ENCODE data around the gene OR1L6.

OR1L6 gene, protein sequence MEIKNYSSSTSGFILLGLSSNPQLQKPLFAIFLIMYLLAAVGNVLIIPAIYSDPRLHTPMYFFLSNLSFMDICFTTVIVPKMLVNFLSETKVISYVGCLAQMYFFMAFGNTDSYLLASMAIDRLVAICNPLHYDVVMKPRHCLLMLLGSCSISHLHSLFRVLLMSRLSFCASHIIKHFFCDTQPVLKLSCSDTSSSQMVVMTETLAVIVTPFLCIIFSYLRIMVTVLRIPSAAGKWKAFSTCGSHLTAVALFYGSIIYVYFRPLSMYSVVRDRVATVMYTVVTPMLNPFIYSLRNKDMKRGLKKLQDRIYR

DNA sequence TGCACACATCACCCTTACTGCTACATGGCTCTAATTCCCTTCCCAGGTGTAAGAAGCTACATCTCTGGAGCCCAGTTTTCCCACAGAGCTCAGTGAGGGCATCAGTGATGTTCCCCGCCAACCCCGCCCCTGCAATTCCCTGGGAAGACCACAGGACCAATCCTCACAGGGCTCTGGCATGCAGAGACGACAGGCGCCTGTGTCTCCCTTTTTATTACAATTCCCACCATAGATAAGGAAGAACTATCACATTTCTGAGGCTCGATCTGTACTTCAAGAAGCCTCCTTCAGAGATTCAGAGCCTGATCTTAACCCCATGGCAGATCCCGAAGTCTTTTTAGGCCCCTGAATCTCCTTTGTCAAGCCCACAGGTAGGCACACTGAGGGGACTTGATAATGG lies at the start of gene OR1L6:
OR1L6 (plus strand) TSS at position 301 of the 400 bp plus-strand sequence. CDS start 7,545 bp downstream, outside the sequence.
- no peak within 1 kb of the TSS for H3K4me3 ChIP-seq

DNA sequence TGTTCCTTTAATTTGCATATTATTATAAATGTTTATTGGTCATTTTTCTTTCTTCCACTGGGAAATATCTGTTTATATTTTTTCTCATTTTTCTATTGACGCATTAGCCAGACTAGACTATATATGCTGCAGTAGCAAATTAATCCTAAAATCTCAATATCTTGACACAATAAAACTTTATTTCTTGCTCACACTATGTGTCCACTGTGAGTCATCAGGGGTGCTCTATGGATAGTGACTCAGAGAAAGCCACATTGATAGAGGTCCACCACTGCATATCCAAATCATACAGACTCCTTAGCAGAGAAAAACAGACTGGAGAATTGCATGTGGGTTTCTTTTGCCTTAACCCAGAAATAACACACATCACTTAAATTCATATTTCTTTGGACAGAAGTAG lies 46.4 kb upstream of the OR1L6 start:
- Histone ChIP-seq H3K27ac (no peak overlapping the region), H3K4me3 (no peak overlapping the region)

More for the DNA sequence above, at the start of gene OR1L6:
- H3K27ac ChIP-seq, result no peak within 1 kb of the TSS

DNA sequence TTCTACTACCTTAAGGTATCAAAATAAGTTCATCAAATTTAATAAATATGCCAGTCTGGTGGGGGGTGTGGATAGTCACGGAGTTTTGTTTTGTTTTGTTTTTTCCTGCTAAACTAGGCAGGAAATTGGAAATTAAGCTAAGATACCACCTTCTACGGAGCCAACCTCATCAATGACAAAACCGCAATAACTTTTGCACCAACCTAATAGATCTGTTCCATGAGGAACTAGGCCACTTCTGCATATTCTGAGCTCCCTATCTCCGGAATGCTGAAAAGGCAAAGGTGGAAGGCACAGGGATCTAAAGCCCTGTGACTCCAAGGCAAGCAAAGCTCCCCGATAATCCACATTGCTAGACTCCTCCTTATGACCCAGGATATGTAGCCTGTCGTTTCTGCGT lies 24.1 kb upstream of the OR1L6 start:
- no peak overlapping the region for H3K27ac ChIP-seq
- H3K4me3 ChIP-seq, result no peak overlapping the region

DNA sequence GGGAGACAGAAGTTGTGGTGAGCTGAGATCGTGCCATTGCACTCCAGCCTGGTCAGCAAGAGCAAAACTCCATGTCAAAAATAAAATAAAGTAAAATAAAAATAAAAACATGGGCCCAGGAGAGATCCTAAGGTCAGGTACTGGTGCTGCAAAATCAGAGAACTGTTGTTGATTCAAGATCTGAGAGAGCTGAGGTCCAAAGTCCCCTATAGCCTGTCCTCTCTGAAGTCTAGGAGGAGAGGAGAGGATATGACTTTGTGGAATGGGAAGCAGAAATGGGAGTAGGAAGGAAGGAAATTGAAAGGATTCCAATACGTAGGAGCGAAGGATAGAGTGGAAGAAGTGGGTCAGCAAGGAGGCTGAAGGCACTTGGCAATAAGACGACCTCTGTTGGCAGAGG lies 22.9 kb upstream of the OR1L6 start:
- no peak overlapping the region for H3K4me3 ChIP-seq

DNA sequence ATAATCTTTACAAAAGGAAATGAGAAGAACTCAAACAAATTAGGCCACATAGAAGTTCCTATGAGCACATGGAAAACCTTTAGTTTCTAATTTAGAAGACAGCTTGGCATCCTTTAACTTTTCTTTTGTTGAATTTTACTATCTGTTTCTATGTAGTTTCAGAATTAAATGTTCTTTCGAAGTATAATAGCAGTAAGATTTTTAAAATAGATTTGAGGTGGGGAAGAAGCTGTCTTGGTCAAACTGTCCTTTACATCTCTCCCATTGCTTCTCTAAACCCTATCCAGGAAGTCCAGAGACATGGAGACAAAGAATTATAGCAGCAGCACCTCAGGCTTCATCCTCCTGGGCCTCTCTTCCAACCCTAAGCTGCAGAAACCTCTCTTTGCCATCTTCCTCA lies 18.4 kb upstream of the OR1L6 start, which contains the start of gene OR1L4:
OR1L4 (plus strand) TSS at position 301 of the 400 bp plus-strand sequence; CDS start at position 301, 0 bp downstream.
- no peak within 1 kb of the TSS for H3K27ac ChIP-seq
- no peak within 1 kb of the TSS for H3K4me3 ChIP-seq

More for the DNA sequence above, 22.9 kb upstream of the OR1L6 start:
- no peak overlapping the region for H3K27ac ChIP-seq

DNA sequence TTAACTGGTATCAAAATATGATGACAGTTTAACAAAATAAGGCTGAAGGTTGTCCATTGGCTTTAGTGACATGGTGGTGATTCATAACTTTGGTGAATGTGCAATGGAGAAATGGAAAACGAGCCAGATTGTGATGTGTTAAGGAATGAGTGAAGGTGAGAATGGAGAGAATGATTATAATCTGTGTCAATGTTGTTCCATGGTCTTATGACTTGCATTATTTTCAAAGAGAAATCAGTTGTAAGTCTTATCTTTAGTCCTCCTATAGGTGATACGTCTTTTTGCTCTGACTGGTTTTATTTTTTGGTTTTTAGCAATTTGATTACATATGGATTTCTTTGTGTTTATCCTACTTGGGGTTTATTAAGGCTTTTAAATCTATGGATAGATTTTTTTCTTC lies 12.7 kb downstream of the OR1L6 start:
- H3K27ac ChIP-seq, result no peak overlapping the region
- H3K4me3 ChIP-seq, result no peak overlapping the region

DNA sequence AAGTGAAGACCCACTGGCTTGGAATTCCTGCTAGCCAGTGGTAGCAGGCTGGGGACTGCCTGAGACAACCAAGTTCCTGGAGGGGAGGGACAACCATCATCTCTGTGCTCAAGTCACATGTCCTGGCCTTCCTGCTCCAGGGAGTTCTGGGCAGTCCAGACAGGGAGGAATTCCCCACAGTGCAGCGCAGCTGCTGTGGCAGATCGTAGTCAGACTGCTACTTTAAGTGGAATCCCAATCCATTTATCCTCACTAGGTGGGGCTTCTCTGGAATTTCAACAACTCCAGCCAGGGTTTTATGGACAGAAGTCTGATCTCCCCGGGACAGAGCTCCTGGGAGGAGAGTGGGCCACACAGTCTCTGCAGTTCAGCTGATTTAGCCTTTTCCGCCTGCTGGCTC lies 25.7 kb downstream of the OR1L6 start:
- Histone ChIP-seq H3K4me3 (no peak overlapping the region), H3K27ac (no peak overlapping the region)

DNA sequence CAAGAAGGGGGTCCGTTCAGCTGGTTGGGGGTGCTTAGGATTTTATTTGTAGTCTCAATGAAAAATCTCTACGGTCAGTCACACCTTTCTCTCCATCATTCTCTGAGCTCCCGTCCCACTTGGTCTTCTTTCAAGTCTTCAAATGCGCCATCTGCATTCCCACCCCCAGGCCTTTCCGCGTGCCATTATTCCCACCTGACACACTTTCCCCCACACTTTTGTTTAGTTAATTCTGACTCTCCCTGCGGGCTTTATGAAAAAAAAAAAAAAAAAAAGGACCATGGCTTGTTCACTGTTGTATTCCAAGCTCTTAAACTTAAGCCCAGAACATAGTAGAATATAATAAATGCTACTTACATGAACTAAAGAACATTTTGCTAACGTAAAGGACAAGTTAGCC lies 34.9 kb downstream of the OR1L6 start:
- Histone ChIP-seq H3K27ac (no peak overlapping the region), H3K4me3 (no peak overlapping the region)

DNA sequence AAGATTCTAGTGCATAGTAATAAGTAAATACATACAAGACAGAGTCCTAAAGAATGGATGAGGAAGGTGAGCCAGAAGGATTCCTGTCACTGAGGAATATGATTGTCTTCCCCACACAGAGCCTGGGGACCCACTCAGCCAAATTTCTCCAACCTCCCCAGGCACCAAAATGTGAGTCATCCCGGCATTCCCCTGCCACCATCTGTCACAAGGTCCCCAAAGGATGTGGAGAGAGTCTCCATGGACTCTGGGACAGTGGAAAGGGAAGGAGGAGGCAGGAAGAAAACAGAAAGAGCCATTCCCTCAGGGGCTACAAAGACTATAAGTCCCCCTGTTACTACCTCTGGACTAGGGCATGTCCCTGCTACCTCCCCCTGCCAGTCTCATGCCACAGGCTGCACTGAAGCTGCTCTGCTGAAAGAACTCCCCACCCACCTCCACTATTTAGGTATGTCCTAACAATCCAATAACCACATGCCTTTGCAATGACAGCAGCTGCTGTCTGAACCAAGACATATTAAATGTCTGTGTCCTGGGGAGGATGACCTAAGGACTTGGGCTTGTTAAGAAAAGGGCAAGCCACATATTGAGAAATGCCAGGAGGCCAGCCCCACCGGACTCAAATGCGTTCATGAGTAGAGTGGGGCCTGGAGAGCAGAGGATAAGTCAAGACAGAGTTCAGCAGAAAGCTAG lies 36.0 kb downstream of the OR1L6 start:
- Histone ChIP-seq H3K4me3 (no peak overlapping the region), H3K27ac (no peak overlapping the region)

DNA sequence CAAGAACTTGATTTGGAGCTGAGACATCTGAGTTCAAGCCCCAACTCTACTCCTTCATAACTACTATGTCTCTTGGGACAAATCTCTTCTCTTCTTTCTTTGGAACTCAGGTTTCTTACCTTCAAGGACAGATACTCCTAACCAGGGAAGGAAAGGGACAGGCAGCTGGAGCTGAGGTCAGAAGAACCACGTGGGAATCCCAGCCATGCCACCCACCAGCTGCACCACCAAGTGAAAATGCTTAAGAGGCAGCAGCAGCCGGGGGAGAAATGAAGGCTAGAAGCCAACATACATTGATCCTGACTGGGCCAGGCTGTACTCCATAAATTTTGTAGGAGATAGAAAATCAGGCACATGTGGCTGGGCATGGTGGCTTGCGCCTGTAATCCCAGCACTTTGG lies 37.1 kb downstream of the OR1L6 start:
- no peak overlapping the region for H3K27ac ChIP-seq
- H3K4me3 ChIP-seq, result no peak overlapping the region

DNA sequence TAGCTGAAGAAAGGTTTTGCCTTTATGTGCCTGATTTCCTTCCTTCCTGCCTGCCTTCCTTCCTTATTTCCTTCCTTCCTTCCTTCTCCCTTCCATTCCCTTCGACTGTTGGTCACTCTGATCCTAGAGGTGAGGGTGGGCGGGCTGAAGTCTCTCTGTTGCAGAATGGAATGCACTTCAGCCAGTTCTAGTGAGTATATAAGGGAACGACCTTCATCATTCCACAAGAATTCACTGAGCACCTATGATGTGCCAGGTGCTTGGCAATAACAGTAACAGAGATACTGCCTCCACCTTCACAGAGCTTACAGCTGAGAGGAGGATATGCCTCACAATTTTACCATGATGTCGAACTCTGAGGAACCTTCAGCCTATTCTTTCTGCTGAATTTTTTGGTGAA lies 37.9 kb downstream of the OR1L6 start:
- no peak overlapping the region for H3K27ac ChIP-seq
- H3K4me3 ChIP-seq, result no peak overlapping the region

DNA sequence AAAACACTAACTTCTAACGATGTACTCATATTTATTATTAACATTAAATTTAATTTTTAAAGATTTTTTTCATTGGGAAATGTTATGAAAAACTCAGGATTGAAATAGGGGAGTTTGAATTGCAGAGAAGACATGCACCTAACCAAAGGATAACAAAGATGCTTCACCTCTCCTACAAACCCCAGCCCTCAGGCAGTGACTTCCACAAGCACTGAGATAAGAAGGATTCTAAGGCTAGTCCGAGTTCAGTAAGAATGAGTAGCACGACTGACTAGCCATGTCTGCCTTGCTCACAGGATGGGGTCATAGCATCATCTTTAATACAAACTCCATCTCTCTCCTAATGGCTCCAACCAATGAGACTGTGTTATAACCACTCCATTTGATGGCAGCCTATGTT lies 39.6 kb downstream of the OR1L6 start:
- H3K4me3 ChIP-seq, result no peak overlapping the region
- no peak overlapping the region for H3K27ac ChIP-seq

DNA sequence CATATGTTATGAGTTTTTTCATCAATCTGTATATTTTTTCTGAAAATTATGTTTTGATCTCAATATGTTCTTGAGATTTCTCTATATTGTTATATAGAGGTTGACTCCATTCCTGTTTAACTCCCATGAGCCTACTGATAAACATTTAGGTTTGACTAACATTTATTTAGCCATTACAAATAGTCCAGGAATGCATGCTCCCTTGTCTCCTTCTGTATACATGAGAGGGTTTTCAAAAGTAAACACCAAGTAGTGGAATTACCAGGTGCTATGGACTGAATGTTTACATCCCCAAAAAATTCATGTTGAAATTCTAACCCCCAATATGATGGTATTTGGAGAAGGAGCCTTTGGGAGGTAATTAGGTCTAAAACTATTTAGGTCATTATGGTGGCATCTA lies 43.2 kb downstream of the OR1L6 start:
- Histone ChIP-seq H3K27ac (no peak overlapping the region), H3K4me3 (no peak overlapping the region)

DNA sequence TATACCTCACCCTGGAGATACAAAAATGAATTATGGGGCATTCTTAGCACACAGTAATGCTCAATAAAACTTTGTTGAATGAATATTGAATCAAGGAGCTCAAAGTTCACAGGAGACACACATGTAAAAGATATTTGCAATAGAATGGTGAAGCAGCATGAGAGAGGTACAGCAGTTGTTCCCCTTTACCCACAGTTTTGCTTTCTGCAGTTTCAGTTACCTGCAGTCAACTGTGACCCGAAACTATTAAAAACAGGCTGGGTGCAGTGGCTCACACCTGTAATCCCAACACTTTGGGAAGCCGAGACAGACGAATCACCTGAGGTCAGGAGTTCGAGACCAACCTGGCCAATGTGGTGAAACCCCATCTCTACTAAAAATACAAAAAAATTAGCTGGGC lies 44.2 kb downstream of the OR1L6 start:
- no peak overlapping the region for H3K4me3 ChIP-seq

DNA sequence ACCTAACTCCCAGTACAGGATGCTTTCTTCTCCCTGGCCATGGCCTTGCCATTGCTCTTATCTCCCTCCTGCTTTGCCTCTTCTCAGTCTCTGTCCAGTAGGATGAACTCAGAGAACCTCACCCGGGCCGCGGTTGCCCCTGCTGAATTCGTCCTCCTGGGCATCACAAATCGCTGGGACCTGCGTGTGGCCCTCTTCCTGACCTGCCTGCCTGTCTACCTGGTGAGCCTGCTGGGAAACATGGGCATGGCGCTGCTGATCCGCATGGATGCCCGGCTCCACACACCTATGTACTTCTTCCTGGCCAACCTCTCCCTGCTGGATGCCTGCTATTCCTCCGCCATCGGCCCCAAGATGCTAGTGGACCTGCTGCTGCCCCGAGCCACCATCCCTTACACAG lies 46.7 kb downstream of the OR1L6 start, which contains the start of gene OR5C1:
OR5C1 (plus strand) TSS at position 103 of the 400 bp plus-strand sequence; CDS start at position 103, 0 bp downstream.
- no peak within 1 kb of the TSS for H3K27ac ChIP-seq
- no peak within 1 kb of the TSS for H3K4me3 ChIP-seq

More for the DNA sequence above, 44.2 kb downstream of the OR1L6 start:
- no peak overlapping the region for H3K27ac ChIP-seq

DNA sequence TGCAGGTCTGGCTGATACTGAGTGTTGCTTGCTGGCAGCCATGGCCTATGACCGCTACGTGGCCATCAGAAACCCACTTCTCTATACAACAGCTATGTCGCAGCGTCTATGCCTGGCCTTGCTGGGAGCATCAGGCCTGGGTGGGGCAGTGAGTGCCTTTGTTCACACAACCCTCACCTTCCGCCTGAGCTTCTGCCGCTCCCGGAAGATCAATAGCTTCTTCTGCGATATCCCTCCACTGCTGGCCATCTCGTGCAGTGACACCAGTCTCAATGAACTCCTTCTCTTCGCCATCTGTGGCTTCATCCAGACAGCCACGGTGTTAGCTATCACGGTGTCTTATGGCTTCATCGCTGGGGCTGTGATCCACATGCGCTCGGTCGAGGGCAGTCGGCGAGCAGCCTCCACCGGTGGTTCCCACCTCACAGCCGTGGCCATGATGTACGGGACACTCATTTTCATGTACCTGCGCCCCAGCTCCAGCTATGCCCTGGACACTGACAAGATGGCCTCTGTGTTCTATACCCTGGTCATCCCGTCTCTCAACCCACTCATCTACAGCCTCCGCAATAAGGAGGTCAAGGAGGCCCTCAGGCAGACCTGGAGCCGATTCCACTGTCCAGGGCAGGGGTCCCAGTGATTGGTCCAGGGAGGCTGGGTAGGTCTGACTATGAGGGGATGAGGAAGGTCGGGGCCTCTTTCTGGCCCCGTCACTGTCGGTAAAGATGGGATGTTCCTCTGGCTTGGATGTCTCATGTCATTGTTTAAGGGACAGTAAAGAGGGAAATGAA lies 47.3 kb downstream of the OR1L6 start:
- Histone ChIP-seq H3K27ac (no peak overlapping the region), H3K4me3 (no peak overlapping the region)

DNA sequence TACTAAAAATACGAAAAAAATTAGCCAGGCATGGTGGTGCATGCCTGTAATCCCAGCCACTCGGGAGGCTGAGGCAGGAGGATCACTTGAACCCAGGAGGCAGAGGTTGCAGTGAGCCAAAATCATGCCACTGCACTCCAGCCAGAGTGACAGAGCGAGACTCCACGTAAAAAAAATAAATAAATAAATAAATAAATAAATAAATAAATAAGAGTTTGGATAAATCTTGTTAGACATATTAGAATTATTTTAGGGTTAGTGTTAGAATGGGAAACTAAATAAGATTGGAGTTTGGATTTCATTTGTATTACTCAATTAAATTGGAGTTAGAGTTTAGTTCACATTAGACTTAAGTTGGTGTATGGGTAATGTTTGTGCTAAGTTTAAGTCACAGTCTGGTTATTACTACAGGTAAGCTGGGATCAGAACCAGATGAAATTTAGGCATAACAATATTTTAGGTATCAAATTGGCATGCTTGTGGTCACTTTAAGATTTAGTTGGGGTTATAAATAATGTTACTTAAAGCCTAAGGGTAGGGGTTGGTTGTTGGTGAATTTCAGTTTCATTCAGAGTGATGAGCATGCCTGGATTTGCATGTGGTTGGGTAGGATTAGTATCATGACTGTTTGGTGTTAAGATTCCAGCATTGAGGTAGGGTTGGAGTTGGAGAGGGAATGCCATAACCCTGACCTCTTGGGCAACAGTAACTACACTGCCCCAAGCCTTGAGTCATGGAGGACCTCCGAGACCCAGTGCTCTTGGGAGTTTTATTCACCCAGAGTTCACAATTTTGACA lies 50.0 kb downstream of the OR1L6 start:
- no peak overlapping the region for H3K27ac ChIP-seq
- H3K4me3 ChIP-seq, result no peak overlapping the region

DNA sequence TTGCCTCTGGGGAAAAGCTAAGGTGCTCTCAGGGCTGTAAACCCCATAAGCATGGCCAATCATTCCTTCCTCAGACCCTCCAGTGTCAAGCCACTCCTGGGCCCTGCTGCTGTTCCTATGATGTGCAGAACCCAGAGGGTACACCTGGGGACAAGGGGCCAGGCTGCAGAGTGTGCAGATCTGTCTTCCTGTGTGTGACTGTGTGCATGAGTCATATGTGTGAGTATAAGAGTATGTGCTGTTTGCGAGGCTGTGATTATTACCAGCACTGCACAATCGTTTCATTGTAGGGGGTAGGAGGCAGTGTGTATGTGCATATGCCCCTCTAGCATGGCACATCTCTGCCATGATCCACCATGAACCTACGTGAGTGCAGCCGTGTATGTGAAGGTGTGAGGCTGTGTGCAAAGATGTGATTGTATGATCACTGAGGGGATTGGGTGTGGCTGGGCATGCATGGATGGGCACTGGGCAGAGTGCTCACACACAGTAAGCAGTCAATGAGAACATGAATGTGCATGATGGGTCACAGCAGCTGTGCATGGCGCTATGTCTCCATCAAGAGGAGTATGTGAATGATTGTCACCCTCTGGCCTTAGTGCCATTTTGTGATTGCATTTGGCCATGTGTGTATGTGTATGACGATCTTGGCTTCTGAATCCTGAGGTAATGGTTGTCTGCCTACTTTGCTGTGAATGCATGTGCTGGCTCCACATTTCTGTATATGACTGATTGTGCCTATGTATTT lies 55.4 kb downstream of the OR1L6 start:
- H3K4me3 ChIP-seq, result no peak overlapping the region
- no peak overlapping the region for H3K27ac ChIP-seq
